ENCODE data around the gene AHCTF1. TPM values are rescaled to one million over a fixed set of nuclear protein-coding genes. Genes with fewer than 3 reads are reported as not detected.

The AHCTF1 gene
- polyA plus RNA-seq, 1 experiment: 6.1 TPM

DNA sequence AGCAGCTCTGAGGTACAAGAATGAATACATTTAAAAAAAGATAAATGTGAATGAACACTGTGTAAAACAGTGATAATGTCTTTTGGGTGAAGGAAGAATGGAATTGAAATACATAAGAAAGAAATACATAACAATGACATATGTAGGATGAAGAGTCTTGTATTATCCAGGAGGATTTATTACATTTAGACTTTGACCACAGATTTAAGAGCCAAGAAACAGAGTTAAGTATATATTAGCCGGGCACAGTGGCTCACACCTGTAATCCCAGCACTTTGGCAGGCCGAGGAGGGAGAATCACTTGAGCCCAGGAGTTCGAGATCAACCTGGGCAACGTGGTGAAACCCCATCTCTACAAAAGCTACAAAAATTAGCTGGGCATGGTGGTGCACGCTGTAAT is 127.9 kb downstream of the AHCTF1 start:
- Histone ChIP-seq H3K27me3 (ENCODE audit: control insufficient read depth, insufficient read depth, low read length) (no peaks in the 10 kb centered on the region; the same call in 1 of the 2 replicates), H3K4me3 (ENCODE audit: low read depth, low read length) (no peak overlapping the region), H3K36me3 (ENCODE audit: control insufficient read depth, insufficient read depth, low read length) (no peaks in the 10 kb centered on the region)
- no peak for DNase-seq (ENCODE audit: low read depth)
- TF ChIP-seq, protein P1, sequence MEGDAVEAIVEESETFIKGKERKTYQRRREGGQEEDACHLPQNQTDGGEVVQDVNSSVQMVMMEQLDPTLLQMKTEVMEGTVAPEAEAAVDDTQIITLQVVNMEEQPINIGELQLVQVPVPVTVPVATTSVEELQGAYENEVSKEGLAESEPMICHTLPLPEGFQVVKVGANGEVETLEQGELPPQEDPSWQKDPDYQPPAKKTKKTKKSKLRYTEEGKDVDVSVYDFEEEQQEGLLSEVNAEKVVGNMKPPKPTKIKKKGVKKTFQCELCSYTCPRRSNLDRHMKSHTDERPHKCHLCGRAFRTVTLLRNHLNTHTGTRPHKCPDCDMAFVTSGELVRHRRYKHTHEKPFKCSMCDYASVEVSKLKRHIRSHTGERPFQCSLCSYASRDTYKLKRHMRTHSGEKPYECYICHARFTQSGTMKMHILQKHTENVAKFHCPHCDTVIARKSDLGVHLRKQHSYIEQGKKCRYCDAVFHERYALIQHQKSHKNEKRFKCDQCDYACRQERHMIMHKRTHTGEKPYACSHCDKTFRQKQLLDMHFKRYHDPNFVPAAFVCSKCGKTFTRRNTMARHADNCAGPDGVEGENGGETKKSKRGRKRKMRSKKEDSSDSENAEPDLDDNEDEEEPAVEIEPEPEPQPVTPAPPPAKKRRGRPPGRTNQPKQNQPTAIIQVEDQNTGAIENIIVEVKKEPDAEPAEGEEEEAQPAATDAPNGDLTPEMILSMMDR (IDR thresholded peaks at IDR 0.05; ENCODE audit: insufficient read depth, low read depth, low read length): no peak
- POLR2A ChIA-PET: no interaction called here
- CTCF ChIA-PET: no interaction called here

DNA sequence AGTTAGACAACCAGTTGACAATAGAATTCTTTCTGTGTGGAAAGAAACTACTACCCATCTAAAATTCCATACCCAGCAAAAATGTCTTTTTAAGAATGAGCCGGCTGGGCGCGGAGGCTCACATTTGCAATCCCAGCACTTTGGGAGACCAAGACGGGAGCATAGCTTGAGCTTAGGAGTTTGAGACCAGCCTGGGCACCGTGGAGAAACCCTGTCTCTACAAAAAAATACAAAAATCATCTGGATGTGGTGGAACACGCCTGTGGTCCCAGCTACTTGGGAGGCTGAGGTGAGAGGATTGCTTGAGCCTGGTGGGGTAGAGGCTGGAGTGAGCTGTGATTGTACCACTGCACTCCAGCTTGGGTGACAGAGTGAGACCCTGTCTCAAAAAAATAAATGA is 128.4 kb downstream of the AHCTF1 start:
- H3K36me3 ChIP-seq (ENCODE audit: control insufficient read depth, insufficient read depth, low read length): no peaks in the 10 kb centered on the region
- CTCF ChIA-PET: no interaction called here
- POLR2A ChIA-PET: no interaction called here
- TF ChIP-seq, protein P1 (IDR thresholded peaks at IDR 0.05; ENCODE audit: insufficient read depth, low read depth, low read length): no peak
- H3K4me3 ChIP-seq (ENCODE audit: low read depth, low read length): no peak overlapping the region
- DNase-seq (ENCODE audit: low read depth): no peak
- H3K27me3 ChIP-seq (ENCODE audit: control insufficient read depth, insufficient read depth, low read length): no peaks in the 10 kb centered on the region; the same call in 1 of the 2 replicates

- Histone ChIP-seq H3K36me3 (ENCODE audit: control insufficient read depth, insufficient read depth, low read length) (no peaks in the 10 kb centered on the region), H3K4me3 (ENCODE audit: low read depth, low read length) (no peak overlapping the region), H3K27me3 (ENCODE audit: control insufficient read depth, insufficient read depth, low read length) (no peaks in the 10 kb centered on the region; the same call in 1 of the 2 replicates)
- DNase-seq (ENCODE audit: low read depth): no peak
- TF ChIP-seq, protein P1 (IDR thresholded peaks at IDR 0.05; ENCODE audit: insufficient read depth, low read depth, low read length): no peak
- ChIA-PET CTCF (interaction anchor here (1.4 kb wide), 1 partner anchor 10 kb away, joined by 4 read pairs; no protein-coding TSS in a partner anchor), POLR2A (no interaction called here)
Measured at GRCh38 chr1:246801241-246802020, 130.3 kb downstream of the AHCTF1 start.

DNA sequence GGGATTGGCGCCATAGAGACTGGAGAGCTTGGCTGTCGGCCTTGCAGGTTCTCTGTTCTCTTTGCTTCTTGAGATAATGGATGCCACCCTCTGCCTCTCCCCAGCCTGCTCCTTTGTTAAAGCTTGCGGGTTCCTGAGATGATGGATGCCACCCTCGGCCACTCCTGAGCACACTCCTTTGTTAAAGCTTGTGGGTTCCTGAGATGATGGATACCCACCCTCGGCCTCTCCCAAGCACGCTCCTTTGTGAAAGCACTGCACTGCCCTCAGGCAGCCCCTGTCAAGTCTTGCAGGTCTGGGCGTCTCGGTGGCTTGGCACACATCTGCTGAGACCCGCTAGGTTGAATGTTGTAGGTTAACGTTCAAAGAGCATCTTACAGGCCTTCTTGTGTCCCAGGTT is 131.0 kb downstream of the AHCTF1 start:
- TF ChIP-seq, protein P1 (IDR thresholded peaks at IDR 0.05; ENCODE audit: insufficient read depth, low read depth, low read length): no peak
- no peak for DNase-seq (ENCODE audit: low read depth)
- no peaks in the 10 kb centered on the region for H3K36me3 ChIP-seq (ENCODE audit: control insufficient read depth, insufficient read depth, low read length)
- POLR2A ChIA-PET: no interaction called here
- no peak overlapping the region for H3K4me3 ChIP-seq (ENCODE audit: low read depth, low read length)
- CTCF ChIA-PET: interaction anchor here (1.4 kb wide), 1 partner anchor 9 kb away, joined by 4 read pairs; no protein-coding TSS in a partner anchor
- H3K27me3 ChIP-seq (ENCODE audit: control insufficient read depth, insufficient read depth, low read length): no peaks in the 10 kb centered on the region; the same call in 1 of the 2 replicates

DNA sequence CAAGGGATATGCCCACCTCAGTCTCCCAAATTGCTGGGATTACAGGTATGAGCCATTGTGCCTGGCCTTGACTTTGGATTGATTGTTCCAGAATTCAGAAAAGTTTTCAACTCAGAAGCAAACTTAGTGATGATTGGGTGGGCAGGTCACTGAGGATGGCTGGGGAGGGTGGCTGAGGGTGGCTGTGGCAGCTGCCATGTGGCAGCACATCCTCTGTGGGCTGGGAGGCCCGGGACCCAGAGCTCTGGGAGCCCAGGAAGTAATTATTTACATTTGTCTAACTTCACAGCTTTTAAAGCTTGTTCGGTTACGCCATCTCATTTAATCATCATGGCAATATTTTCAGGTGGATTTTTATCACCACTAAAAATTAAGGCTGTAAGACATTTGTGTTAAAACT is 131.4 kb downstream of the AHCTF1 start:
- TF ChIP-seq, protein P1 (IDR thresholded peaks at IDR 0.05; ENCODE audit: insufficient read depth, low read depth, low read length): no peak
- no peak for DNase-seq (ENCODE audit: low read depth)
- H3K4me3 ChIP-seq (ENCODE audit: low read depth, low read length): no peak overlapping the region
- ChIA-PET CTCF (interaction anchor here (1.4 kb wide), 1 partner anchor 9 kb away, joined by 4 read pairs; no protein-coding TSS in a partner anchor), POLR2A (no interaction called here)
- H3K36me3 ChIP-seq (ENCODE audit: control insufficient read depth, insufficient read depth, low read length): no peaks in the 10 kb centered on the region
- no peaks in the 10 kb centered on the region; the same call in 1 of the 2 replicates for H3K27me3 ChIP-seq (ENCODE audit: control insufficient read depth, insufficient read depth, low read length)

All from BJ (cell line).